Left ventricle myocardium inferior (tissue), 1 donor: ENCODE measurements around the gene RGS7. TPM values are rescaled to one million over a fixed set of nuclear protein-coding genes. Genes with fewer than 3 reads are reported as not detected.

Experiments
- DNase-seq: peaks from one replicate; pipeline ENCODE4 v3.0.0-alpha.2; 2020
- H3K27ac ChIP-seq: fragments of 200-600 bp; replicated peaks from 2 replicates; pipeline ENCODE4 v1.8.0; 2021
- H3K27me3 ChIP-seq: fragments of 200-600 bp; 2 replicates; pipeline ENCODE4 v1.8.0; 2021; ENCODE audit warnings: low read depth
- H3K36me3 ChIP-seq: fragments of 200-600 bp; 2 replicates; pipeline ENCODE4 v1.8.0; 2021
- H3K4me1 ChIP-seq: fragments of 200-600 bp; 2 replicates; pipeline ENCODE4 v1.8.0; 2021
- H3K4me3 ChIP-seq: fragments of 200-600 bp; 2 replicates; pipeline ENCODE4 v1.8.0; 2021; ENCODE audit warnings: mild to moderate bottlenecking, moderate library complexity
- H3K9me3 ChIP-seq: fragments of 200-600 bp; replicated peaks from 2 replicates; pipeline ENCODE4 v1.8.0; 2021
- CTCF ChIP-seq: fragments of 200-600 bp; IDR thresholded peaks from 2 replicates; pipeline ENCODE4 v1.8.0; 2021; ENCODE audit warnings: antibody characterized with exemption, mild to moderate bottlenecking, borderline replicate concordance
- intact Hi-C: fragments of 100-400 bp; cut with micrococcal nuclease; formaldehyde crosslinking; loops from one replicate; pipeline ENCODE4 v1.11.0; 2022
- total RNA-seq: library from RNA; stranded (reverse); fragmentation: NEBNext Ultra II Directional; extraction: Animal tissue kit (Norgen Biotek cat#: 25700); gene quantifications from one replicate; pipeline ENCODE4 v1.2.1, GENCODE V29; 2021
- donor health status: DM: no; HTN: yes; CAD: no; lungs with severe emphysema.

Gene RGS7
- total RNA-seq, 1 donor from 2014 or later: not detected

- peaks cover 24% of the 10 kb centered on the region for H3K9me3 ChIP-seq
- no peak overlapping the region for H3K4me3 ChIP-seq
- H3K4me1 ChIP-seq: no peaks in the 10 kb centered on the region
- TF ChIP-seq CTCF: no peak
- no peak overlapping the region for H3K27ac ChIP-seq
- DNase-seq: no peak
- H3K36me3 ChIP-seq: no peaks in the 10 kb centered on the region
- no peaks in the 10 kb centered on the region for H3K27me3 ChIP-seq
- intact Hi-C loops: no loop called here
Observed at GRCh38 chr1:241034203-241034936, 322.6 kb downstream of the RGS7 start.

GRCh38 chr1:241024834-241025233, 332.2 kb downstream of the RGS7 start:
- DNase-seq: no peak
- H3K9me3 ChIP-seq: no peaks in the 10 kb centered on the region
- H3K27ac ChIP-seq: no peak overlapping the region
- H3K4me3 ChIP-seq: no peak overlapping the region
- no peaks in the 10 kb centered on the region for H3K27me3 ChIP-seq
- H3K4me1 ChIP-seq: no peaks in the 10 kb centered on the region
- no peak for TF ChIP-seq CTCF
- intact Hi-C loops: no loop called here
- no peaks in the 10 kb centered on the region for H3K36me3 ChIP-seq

GRCh38 chr1:241022366-241022765, 334.6 kb downstream of the RGS7 start:
- Histone ChIP-seq H3K36me3 (no peaks in the 10 kb centered on the region), H3K9me3 (peaks cover 18% of the 10 kb centered on the region), H3K27me3 (no peaks in the 10 kb centered on the region), H3K27ac (no peak overlapping the region), H3K4me1 (no peaks in the 10 kb centered on the region), H3K4me3 (no peak overlapping the region)
- no peak for TF ChIP-seq CTCF
- no peak for DNase-seq
- intact Hi-C loops: no loop called here

- TF ChIP-seq CTCF: no peak
- Histone ChIP-seq H3K36me3 (no peaks in the 10 kb centered on the region), H3K9me3 (peaks cover 29% of the 10 kb centered on the region), H3K4me3 (no peak overlapping the region), H3K4me1 (no peaks in the 10 kb centered on the region), H3K27ac (no peak overlapping the region), H3K27me3 (no peaks in the 10 kb centered on the region)
- DNase-seq: no peak
- intact Hi-C loops: no loop called here
Observed at GRCh38 chr1:241020851-241021697, 335.9 kb downstream of the RGS7 start.

GRCh38 chr1:241012708-241013340, 344.2 kb downstream of the RGS7 start:
- no peak for DNase-seq
- no peaks in the 10 kb centered on the region for H3K4me1 ChIP-seq
- no peaks in the 10 kb centered on the region for H3K27me3 ChIP-seq
- no peak for TF ChIP-seq CTCF
- H3K4me3 ChIP-seq: no peak overlapping the region
- intact Hi-C loops: no loop called here
- H3K36me3 ChIP-seq: no peaks in the 10 kb centered on the region
- no peak overlapping the region for H3K27ac ChIP-seq
- H3K9me3 ChIP-seq: peaks cover 15% of the 10 kb centered on the region
